DOHH2 (cell line): ENCODE results near the gene ZC3H4.

ENCODE experiments used
- H3F3A ChIP-seq: fragments of 200-600 bp; sonication (generic), shearing (Covaris generic); 2 replicates; pipeline ENCODE4 v1.6.0; 2016; ENCODE audit warnings: antibody characterized with exemption, mild to moderate bottlenecking; ENCODE audit not compliant: control insufficient read depth, insufficient read depth
- H3K27ac ChIP-seq: fragments of 200-600 bp; sonication (generic); 2 replicates; pipeline ENCODE4 v1.5.1; 2014; ENCODE audit warnings: low read depth, mild to moderate bottlenecking, low read length, moderate library complexity
- H3K27me3 ChIP-seq: fragments of 200-600 bp; sonication (generic); 2 replicates; pipeline ENCODE4 v1.6.1; 2014; ENCODE audit warnings: mild to moderate bottlenecking, low read length, mixed read lengths; ENCODE audit not compliant: control insufficient read depth
- H3K36me3 ChIP-seq: fragments of 200-600 bp; sonication (generic); 2 replicates; pipeline ENCODE4 v1.6.1; 2014; ENCODE audit warnings: mild to moderate bottlenecking, low read length, moderate library complexity, mixed read lengths; ENCODE audit not compliant: control insufficient read depth
- H3K4me1 ChIP-seq: fragments of 200-600 bp; sonication (generic); 2 replicates; pipeline ENCODE4 v1.6.1; 2014; ENCODE audit warnings: mild to moderate bottlenecking, low read length, mixed read lengths; ENCODE audit not compliant: control insufficient read depth
- H3K4me2 ChIP-seq: fragments of 200-600 bp; sonication (generic); 2 replicates; pipeline ENCODE4 v1.6.0; 2014; ENCODE audit warnings: mild to moderate bottlenecking, low read length, moderate library complexity
- H3K4me3 ChIP-seq: fragments of 200-600 bp; sonication (generic); 2 replicates; pipeline ENCODE4 v1.5.1; 2014; ENCODE audit warnings: mild to moderate bottlenecking, low read length, mixed read lengths
- H3K79me2 ChIP-seq: fragments of 200-600 bp; sonication (generic); 2 replicates; pipeline ENCODE4 v1.6.1; 2014; ENCODE audit warnings: mild to moderate bottlenecking, low read length, mixed read lengths; ENCODE audit not compliant: control insufficient read depth
- H3K9me2 ChIP-seq: fragments of 200-600 bp; sonication (generic); replicated peaks from 2 replicates; pipeline ENCODE4 v1.6.1; 2014; ENCODE audit warnings: mild to moderate bottlenecking, low read length, mixed read lengths; ENCODE audit not compliant: control insufficient read depth
- H3K9me3 ChIP-seq: fragments of 200-600 bp; sonication (generic); 2 replicates; pipeline ENCODE4 v1.6.1; 2014; ENCODE audit warnings: antibody characterized with exemption, low read length, mixed read lengths; ENCODE audit not compliant: control insufficient read depth, insufficient read depth
- H4K20me1 ChIP-seq: fragments of 200-600 bp; sonication (generic); 2 replicates; pipeline ENCODE4 v1.6.0; 2014; ENCODE audit warnings: low read depth, mild to moderate bottlenecking, antibody characterized with exemption, low read length, moderate library complexity; ENCODE audit not compliant: control insufficient read depth, insufficient read depth
- CTCF ChIP-seq: fragments of 200-600 bp; sonication (generic); IDR thresholded peaks from one replicate; pipeline ENCODE4 v1.5.1; 2014; ENCODE audit warnings: antibody characterized with exemption, mild to moderate bottlenecking, low read depth, low read length; ENCODE audit not compliant: poor library complexity, severe bottlenecking
- EZH2phosphoT487 ChIP-seq: fragments of 200-600 bp; sonication (generic); IDR thresholded peaks from 2 replicates; pipeline ENCODE4 v1.6.1; 2017; ENCODE audit warnings: borderline replicate concordance, mild to moderate bottlenecking, antibody characterized with exemption, low read length, moderate library complexity, mixed read lengths

Gene ZC3H4

GRCh38 chr19:47135156-47135555 is 21.6 kb upstream of the ZC3H4 start:
- Histone ChIP-seq H3K27me3 (no peaks in the 10 kb centered on the region), H3K27ac (no peak overlapping the region), H3K4me1 (peaks cover 32% of the 10 kb centered on the region), H3K36me3 (peaks cover 78% of the 10 kb centered on the region), H4K20me1 (peaks cover 34% of the 10 kb centered on the region), H3K9me3 (no peaks in the 10 kb centered on the region), H3K4me2 (no peak overlapping the region), H3K4me3 (no peak overlapping the region), H3F3A (no peaks in the 10 kb centered on the region), H3K9me2 (no peaks in the 10 kb centered on the region), H3K79me2 (peaks cover 95% of the 10 kb centered on the region)
- TF ChIP-seq CTCF (no peak), EZH2phosphoT487 (no peak)

GRCh38 chr19:47134545-47134944 is 21.0 kb upstream of the ZC3H4 start:
- Histone ChIP-seq H3K27ac (no peak overlapping the region), H3K9me3 (no peaks in the 10 kb centered on the region), H3K27me3 (no peaks in the 10 kb centered on the region), H3K4me1 (peaks cover 34% of the 10 kb centered on the region), H3K4me2 (peak overlapping the region; percentile 68), H3K9me2 (no peaks in the 10 kb centered on the region), H3K79me2 (peaks cover 89% of the 10 kb centered on the region), H3F3A (no peaks in the 10 kb centered on the region), H3K36me3 (peaks cover 78% of the 10 kb centered on the region), H4K20me1 (peaks cover 34% of the 10 kb centered on the region), H3K4me3 (0 out of 2 replicates have a peak overlapping the region, but pooled peaks have one; percentile 1)
- no peak for TF ChIP-seq CTCF
- no peak for TF ChIP-seq EZH2phosphoT487

DNA sequence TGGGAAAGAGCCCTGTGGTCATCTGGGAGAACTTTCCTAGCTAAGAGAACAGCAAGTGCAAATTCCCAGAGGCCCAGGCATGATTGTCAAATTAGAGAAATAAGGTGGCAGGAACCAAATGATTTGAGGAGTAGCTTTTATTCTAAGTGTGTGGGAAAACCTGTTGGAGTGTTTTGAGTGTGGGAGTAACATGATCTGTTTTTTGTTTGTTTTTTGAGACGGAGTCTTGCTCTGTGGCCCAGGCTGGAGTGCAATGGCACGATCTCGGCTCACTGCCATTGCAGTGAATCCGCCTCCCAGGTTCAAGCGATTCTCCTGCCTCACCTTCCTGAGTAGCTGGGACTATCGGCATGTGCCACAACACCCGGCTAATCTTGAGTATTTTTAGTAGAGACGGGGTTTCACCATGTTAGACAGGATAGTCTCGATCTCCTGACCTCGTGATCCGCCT is 19.5 kb upstream of the ZC3H4 start:
- TF ChIP-seq EZH2phosphoT487 (no peak), CTCF (no peak)
- H3K4me2 ChIP-seq = peak overlapping the region; percentile 68
- H3F3A ChIP-seq = no peaks in the 10 kb centered on the region
- no peaks in the 10 kb centered on the region for H3K9me3 ChIP-seq
- H3K27me3 ChIP-seq = no peaks in the 10 kb centered on the region
- peak overlapping the region; percentile 92 for H3K4me3 ChIP-seq
- peaks cover 27% of the 10 kb centered on the region for H4K20me1 ChIP-seq
- peaks cover 74% of the 10 kb centered on the region for H3K79me2 ChIP-seq
- H3K4me1 ChIP-seq = peaks cover 34% of the 10 kb centered on the region
- H3K36me3 ChIP-seq = peaks cover 66% of the 10 kb centered on the region
- H3K27ac ChIP-seq = no peak overlapping the region
- H3K9me2 ChIP-seq = no peaks in the 10 kb centered on the region
